Astrocyte of the hippocampus (primary cell): ENCODE data around the gene SPAAR.
A peak's percentile ranks its signal among the peaks of the same experiment; 100 is the strongest.
"Not testable (repeated sequence)": the region's sequence is repeated elsewhere in the genome, so short reads cannot be mapped to it uniquely, and the experiment has no call there.

Source experiments
- DNase-seq: peaks from one replicate; pipeline ENCODE4 v3.0.0; 2011; ENCODE audit warnings: low read depth, low spot score

Gene SPAAR, protein sequence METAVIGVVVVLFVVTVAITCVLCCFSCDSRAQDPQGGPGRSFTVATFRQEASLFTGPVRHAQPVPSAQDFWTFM

DNA sequence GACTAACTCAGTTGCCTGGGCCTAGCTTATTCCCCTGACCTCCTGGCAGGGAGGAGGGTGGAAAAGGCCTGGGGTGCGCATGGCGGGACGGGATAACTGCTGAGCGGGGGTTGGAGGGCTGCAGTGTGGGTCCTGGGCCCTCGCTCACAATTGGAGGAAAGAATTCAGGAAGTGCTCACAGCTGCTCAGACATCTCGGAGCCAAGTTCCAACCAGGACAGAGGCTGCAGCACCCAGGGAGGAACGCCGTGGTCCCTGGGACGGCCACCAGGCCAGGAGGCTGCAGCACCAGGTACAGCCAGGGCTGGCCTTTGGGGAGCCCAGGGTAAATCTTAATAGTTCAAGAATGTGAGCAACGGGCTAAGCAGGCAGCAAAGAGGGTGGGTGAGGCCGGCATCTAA, at the start of gene SPAAR:
SPAAR (plus strand) TSS at position 217 of the 400 bp plus-strand sequence. CDS start 974 bp downstream, outside the sequence.
- no peak for DNase-seq

DNA sequence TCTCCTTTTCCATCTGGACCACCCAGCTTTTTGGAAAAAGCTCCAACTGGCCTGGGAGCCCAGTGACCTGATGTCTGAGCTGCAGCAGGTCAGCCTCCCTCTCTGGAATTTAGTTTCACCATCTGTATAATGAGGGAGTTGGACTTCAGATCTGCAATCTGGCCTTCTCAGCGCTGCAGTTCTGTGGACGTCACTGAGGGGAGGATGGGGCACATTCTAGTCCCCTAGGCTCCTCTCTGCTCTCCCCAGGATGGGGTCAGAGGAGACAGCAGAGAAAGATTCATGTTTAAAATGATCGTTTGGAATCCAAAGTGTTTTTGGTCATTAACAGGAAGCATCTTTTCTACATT, 49.3 kb upstream of the SPAAR start:
- DNase-seq = no peak

DNA sequence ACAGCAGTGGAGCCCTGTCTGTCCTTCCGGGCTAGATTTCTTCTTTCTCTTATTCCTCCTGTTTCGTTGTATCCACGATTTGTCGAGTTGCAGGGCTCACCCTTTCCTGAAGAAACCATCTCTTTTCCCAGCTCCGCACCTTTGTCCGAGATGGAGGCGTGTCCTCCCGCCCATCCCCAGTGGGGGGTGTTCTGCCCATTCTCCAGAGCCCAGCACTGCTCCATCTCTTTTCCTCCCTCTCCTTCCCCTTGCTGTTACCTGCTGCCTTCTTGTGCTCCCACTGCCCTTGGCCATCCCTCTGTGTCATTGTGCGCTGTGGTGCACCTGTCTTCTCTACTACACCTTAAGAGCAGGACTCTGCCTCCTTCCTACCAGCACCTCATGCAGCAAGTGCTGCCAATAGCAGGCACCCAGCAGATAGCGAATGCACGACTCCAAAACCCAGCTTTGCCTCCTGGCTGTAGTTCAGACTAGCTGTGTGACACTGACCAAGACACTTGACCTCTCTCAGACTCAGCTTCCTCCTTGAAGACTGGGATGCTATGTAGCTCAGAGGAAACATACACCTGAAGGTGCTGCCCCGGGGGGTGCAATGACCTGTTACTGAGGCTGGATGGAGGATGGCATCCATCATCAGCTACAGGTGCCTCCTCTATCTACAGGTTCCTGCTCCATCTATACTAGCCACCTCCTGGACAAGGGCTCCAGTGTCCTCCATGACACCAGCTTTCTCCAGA, 48.0 kb upstream of the SPAAR start:
- DNase-seq = no peak

DNA sequence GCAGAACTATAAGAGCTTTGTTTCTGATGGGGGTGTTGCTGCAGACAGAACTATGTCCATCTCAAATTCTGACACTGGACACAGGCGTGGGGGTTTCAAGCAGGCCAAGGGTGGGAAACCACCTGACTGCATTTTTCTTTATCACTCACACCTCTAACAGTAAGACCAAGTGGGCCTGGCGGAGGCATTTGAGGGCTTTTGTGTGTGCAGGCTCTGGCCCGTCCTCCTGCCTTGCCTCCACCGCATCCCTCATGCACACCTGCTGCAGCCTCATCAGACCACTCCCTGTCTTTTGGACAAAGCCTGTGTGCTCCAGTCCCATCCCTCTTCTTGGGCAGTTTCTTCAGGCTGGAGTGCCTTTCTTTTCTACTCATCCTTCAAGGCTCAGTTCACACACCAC, 47.0 kb upstream of the SPAAR start:
- no peak for DNase-seq

DNA sequence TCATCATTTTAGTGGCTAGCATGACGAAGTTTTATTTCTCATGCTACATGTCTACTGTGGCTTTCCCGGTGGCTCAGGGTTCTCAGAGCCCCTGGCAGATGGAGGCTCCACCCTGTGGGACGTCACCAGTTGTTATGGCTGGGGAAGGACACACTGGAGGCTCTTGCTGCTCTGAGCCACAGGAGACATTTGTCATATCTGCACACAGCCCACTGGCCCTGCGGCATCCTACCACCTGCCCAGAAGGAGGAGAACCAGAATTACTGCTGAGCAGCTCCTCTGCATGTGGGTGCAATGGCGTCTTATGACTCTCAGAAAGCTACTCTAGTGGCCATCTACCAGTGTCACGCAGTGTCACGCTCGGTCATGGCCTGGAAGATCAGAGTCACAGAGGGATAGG, 45.7 kb upstream of the SPAAR start:
- DNase-seq = no peak

DNA sequence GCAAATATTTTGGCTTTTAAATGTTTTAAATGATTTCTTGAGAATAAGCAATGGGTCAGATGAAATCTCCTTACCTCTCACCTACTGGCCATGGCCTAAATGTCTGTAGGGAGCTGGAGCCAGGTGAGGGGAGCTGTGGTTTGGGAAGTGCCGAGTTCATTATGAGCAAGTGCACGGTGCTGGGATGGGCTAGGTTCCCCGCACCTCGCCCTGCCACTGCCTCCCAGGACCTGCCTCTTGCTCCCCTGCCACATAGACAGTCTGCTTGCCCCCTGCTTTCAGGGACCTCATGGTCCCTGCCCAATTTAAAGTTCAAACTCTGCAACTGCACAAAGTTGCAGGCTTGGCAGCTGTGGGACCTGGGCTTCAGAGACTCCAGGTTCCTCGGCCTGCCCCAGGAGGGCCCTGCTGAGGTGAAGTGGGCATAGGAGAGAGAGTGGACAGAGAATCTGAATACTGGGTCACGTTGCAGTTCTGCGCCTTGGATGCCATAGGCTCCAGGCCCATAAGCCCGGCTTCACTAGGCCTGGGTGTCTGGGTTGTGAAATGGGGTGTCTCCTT, 44.5 kb upstream of the SPAAR start:
- DNase-seq = no peak

DNA sequence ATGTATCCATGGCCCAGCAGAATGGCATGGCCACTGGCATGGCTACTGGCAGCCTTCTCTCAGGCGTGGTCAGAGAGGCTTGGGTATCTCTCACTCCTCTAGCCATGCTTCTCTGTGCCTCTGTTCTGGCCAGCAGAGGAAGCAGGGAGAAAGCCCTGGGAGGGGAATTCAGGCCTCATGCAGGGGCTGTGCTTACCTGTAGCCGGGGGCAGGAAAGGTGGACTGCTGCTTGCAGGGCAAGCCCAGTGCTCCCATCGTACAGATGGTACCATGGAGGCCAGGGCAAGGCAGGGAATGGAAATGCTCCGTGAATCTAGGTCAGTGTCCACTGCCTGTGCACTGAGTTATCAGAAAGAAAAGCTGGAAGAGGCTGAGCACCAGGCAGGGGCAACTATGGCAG, 41.8 kb upstream of the SPAAR start:
- no peak for DNase-seq

DNA sequence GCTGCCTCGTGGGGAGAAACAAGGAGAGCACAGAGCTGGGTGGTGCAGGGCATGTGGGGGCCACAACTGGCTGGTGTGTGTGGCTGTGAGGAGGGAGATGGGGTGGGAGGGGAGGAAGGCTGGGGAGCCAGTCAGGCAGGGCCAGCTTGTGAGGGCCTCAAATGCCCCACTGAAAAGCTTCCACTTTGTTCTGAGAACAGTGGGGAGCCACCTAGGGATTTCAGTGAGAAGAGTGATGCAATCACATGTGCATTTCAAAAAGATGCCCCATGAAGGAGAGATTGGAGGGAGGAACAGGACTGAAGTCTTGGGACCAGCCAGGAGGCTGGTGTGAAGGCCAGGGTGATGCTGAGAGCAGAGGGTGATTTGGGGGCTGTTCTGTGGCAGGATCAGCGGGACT, 40.4 kb upstream of the SPAAR start:
- DNase-seq = no peak

DNA sequence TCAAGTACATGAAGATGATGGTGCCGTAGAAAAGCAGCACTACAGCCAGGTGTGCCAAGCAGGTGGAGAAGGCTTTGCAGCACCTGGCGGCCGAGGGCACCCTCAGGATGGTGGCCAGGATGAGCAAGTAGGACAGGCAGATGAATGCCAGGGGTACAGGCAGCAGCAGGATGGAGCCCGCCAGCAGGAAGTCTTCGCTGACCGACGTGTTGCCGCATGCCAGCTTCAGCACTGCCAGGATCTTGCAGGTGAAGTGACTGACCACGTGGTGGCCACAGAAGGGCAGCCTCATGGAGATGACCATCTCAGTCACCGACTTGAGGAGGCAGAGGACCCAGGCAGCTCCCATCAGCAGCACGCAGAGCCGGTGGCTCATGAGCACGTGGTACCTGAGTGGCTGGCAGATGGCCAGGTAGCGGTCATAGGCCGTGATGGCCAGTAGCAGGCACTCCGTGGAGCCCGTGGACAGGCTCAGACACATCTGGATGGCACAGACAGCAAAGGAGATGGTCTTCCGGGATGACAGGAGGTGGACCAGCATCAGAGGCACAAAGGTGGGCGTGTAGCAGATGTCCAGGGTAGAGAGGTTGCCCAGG, 39.6 kb upstream of the SPAAR start:
- no peak for DNase-seq

DNA sequence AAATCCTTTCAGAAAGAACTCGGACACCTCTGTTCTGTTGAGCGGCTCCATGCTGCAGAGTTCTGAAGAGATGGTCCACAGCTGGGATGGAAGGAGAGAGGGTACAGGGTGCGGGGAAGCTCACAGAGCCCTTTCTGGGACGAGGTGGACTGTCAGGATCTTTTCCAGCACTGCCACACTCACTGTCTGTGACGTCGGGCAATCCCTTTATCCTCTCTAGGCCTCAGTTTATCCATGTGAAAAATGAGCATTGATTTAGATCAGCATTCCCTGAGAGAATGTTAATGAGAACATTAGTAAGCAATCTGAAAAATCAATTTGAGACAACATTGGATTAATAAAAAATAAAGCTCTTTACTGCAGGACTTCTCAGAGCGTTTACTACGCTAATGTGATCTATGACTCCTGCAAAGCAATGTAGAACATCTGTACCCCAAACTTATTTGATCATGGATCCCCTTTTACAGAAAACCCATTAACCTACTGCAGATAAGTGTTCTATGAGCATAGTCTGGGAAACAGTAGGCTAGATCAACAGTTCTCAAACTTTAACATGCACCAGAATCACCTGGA, 38.9 kb upstream of the SPAAR start, which contains the start of gene OR13J1:
OR13J1 (minus strand) TSS at position 51 of the 573 bp plus-strand sequence; CDS start at position 51, 0 bp downstream.
- DNase-seq = no peak

DNA sequence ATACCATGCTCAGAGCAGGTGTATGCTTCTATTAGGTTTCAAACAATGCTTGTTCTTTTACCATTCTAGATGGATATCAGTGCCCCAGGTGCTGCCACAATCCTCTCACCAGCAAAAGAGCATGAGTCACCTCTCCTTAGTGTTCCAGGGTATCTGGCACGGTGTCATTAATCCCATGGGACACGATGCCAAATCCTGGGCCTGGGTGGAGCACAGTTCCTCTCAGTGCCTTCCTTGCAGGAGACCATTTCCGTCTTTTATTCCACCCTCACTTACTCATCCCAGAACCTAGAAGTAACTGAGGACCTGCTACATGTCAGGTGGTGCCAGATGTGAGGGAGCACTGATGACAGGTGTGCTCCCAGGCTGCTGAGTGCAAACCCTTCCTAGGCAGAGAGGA, 37.7 kb upstream of the SPAAR start:
- DNase-seq = peak; percentile 46

DNA sequence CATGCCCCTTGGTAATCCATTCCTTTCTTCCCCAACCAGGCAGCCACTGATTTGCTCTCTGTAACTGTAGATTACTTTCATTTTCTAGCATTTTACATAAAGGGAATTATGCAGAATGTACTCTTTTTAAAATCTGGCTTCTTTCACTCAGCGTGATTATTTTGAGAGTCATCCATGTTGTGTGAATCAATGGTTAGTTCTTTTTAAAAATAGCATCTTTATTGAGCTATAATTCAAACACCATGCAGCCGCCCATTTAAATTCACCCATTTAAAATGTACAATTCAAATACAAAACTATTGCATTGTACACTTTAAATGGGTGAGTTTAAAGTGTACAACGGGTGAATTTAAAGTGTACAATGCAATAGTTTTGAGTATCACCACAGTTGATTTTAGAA, 36.8 kb upstream of the SPAAR start:
- DNase-seq = no peak

DNA sequence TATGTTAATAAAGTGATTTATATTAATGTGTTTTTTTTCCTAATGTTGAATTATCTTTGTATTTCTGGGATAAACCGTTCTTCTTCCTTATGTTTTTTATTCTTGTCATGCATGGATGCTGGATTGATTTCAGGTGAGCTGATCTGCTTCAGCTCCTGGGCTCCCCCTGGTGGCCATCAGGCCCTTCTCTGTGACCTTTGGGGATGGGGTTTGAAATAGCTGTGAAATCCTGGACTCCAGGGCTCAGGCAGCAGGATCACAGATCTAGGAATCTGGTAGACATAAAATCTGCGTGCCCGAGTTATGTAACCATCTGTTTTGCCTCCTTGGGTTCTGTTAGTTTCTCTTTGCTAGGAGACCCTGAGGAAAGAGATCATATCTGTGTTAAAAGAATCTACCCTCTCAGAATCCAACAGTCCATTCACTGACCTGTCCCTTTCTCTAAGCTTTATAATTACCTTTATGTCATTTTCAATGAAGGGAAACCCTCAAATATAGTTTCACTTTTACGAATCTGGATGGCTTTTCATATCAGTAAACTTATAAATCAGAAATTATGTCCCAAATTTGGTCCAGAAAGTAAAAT, 26.9 kb upstream of the SPAAR start:
- peak; percentile 87 for DNase-seq

DNA sequence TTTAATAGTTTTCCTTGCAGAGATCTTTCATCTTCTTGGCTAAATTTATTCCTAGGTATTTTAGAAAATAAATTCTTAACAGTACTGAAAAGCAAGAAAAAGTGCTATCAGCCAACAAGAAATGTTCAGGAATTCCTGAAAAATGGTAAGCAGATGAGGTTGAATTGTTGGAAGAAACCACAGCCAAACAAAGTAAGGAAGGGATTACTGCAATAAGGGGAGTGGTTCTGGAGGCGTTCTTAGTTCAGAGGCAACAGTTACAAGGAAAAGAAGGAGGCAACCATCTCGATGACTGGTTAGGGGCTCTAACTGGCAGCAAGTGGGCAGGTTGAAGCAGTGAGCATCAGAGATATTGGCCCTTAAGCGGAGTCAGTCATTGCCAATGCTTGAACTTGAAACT, 26.3 kb upstream of the SPAAR start:
- peak; percentile 35 for DNase-seq

DNA sequence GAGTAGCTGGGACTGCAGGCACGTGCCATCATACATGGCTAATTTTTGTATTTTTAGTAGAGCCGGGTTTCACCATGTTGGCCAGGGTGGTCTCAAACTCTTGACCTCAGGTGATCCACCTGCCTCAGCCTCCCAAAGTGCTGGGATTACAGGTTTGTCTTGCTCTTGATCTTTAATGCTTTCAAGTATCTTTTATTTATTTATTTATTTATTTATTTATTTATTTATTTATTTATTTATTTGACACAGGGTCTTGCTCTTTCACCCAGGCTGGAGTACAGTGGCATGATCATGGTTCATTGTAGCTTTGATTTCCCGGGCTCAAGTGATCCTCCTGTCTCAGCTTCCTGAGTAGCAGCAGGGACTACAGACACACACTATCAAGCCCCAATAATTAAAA, 24.4 kb upstream of the SPAAR start:
- not testable (repeated sequence) for DNase-seq

DNA sequence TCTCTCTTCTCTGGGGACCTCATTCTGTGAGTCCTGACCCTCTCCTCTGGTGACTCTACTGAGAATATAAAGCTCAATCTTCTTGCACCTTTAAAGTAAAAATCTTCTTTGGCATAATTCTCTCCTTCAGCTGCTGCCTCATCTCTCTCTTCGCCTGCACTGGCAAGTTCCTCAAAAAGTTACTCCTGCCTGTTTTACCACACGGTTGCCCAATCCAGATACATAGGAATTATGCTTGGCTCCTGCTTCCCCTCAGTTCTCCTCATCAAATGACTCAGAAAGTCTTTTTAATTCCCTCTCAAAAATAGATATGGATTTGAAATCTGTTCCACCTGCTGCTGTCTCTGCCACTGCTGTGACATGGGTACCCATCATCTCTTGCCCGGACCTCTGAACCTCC, 17.6 kb upstream of the SPAAR start:
- DNase-seq = no peak

DNA sequence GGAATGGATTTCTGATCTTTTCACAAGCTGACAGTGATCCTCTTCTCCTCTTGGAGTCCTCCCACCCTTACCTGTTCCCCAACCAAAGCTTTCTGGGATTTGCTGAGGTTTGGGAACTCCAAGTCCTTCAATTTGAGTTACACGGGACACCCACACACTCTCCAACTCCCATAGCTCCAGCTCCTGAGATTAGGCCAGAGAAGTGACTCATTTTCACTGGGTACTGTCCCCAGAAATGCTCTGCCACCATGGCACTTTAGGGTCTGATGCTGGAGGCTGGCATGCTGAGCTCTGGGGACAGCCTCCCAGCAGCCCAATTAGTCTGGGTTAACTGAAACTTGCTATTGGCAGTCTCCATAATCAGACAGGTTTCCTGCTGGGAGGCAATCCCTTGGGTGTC, 17.2 kb upstream of the SPAAR start:
- DNase-seq = no peak

DNA sequence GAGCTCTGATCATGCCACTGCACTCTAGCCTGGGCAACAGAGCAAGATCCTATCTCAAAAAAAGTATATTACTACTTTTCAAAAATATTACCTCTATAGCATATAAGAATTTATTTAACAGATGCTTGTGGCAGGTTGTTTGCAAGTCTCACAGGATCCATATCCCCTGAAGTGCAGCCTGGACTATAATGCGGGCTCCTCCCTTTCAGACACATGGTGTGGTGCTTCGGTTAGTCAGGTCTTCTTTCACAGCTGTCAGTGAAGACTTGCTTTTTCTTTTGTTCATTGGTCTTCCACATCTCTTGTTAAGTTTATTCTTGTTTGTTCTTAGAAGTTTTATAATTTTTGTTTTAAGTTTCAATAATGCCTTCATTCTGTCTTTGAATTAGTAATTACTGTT, 12.7 kb upstream of the SPAAR start:
- no peak for DNase-seq

DNA sequence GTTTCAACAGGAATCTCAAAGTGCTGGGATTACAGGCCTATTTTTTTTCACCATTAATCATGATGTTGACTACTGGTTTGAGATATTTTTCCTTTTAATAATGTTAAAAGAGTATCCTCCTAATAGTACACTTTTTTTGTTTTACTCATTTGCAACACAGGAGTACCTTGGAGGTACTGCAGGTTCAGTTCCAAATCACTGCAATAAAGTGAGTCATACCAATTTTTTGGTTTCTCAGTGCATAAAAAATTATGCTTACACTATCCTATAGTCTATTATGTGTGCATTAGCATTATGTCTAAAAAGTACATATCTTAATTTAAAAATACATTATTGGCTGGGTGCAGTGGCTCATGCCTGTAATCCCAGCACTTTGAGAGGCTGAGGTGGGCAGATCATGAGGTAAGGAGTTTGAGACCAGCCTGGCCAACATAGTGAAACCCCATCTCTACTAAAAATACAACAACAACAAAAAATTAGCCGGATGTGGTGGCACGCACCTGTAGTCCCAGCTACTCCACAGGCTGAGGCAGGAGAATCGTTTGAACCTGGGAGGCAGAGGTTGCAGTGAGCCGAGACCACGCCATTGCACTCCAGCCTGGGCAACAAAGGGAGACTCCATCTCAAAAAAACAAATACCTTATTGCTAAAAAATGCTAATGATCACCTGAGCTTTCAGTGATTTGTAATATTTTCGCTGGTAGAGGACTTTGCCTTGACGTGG, 11.8 kb upstream of the SPAAR start:
- DNase-seq = not testable (repeated sequence)

DNA sequence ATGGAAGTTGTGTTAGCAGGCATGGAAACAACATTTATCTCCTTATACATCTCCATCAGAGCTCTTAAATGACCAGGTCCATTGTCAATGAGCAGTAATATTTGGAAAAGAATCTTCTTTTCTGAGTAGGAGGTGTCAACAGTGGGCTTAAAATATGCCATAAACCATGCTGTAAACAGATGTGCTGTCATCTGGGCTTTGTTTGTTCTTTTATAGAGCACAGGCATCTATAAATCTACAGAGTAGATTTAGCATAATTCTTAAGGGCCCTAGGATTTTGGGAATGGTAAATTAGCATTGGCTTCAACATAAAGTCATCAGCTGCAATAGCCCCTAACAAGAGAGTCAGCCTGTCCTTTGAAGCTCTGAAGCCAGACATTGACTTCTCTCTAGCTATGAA, 11.0 kb upstream of the SPAAR start:
- DNase-seq = no peak

DNA sequence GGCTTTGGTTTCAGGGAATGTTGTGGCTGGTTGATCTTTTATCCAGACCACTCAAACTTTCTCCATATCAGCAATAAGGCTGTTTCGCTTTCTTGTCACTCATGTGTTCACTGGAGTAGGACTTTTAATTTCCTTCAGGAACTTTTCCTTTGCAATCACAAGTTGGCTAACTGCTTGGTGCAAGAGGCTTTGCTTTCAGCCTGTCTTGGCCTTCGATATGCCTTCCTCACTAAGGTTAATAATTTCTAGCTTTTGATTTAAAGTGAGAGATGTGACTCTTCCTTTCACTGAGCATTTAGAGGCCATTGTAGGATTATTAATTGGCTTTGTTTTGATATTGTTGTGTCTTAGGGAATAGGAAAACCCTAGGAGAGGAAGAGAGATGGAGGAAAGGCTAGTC, 10.3 kb upstream of the SPAAR start:
- DNase-seq = no peak

DNA sequence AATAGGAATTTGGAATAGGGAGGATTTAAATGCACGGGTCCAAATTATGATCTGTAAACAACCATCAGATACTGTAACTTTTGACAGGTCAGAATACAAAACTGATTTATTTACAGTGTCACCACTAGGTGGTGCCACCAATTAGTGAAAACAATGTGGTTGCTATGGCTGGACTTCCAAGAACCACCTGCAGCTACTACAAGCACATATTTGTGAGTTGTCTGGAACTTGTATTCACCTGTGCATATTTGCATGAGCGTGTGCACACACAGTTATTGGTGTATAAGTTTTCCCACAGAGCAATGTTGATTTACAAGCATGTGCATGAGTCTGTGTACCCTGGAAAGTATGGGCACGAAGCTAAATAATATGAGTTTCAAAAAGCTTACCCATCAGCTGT, 6.2 kb upstream of the SPAAR start:
- peak; percentile 76 for DNase-seq
